Psoas muscle (tissue), 8 donors: ENCODE data around the gene MAL. TPM values are rescaled to one million over a fixed set of nuclear protein-coding genes. Genes with fewer than 3 reads are reported as not detected.
A peak's percentile ranks its signal among the peaks of the same experiment; 100 is the strongest.

Source experiments
- ATAC-seq, 4 donors: fragments of 200-7000 bp; cut with Tn5 transposase; one replicate each; pipeline ENCODE4 v1.9.1; 2020; ENCODE audit warnings: moderate library complexity in 3 of 4, mild to moderate bottlenecking in 2 of 4
- DNase-seq, 2 donors: peaks; one replicate each; pipeline ENCODE4 v3.0.0-alpha.2; 2020
- H3K27ac ChIP-seq: fragments of 200-600 bp; one replicate; pipeline ENCODE4 v1.8.0; 2022
- H3K27me3 ChIP-seq, 3 donors: fragments of 200-600 bp in 1 of 3; one replicate each; pipeline versions ENCODE4 v1.6.1 to v1.8.0; 2013 to 2022; ENCODE audit warnings: low read length in 2 of 3, mild to moderate bottlenecking in 2 of 3, moderate library complexity in 1 of 3; ENCODE audit not compliant: insufficient read depth in 3 of 3
- H3K36me3 ChIP-seq, 2 donors: fragments of 200-600 bp in 1 of 2; one replicate each; pipeline versions ENCODE4 v1.6.1 to v1.8.0; 2013 to 2022; ENCODE audit warnings: low read depth in 1 of 2, mild to moderate bottlenecking in 1 of 2, moderate library complexity in 1 of 2; ENCODE audit not compliant: insufficient read depth in 1 of 2
- H3K4me1 ChIP-seq: fragments of 200-600 bp; one replicate; pipeline ENCODE4 v1.8.0; 2022
- H3K4me3 ChIP-seq: fragments of 200-600 bp; one replicate; pipeline ENCODE4 v1.8.0; 2022; ENCODE audit warnings: mild to moderate bottlenecking
- H3K9me3 ChIP-seq: fragments of 200-600 bp; one replicate; pipeline ENCODE4 v1.8.0; 2022
- WGBS, 3 donors: extraction: QIAGEN DNeasy Blood & Tissue Kit; methylation state at CpG; one replicate each; pipeline versions ENCODE4 v1.1.6 to v1.1.7; 2013; 5-methylcytosine and 5-hydroxymethylcytosine counted together
- intact Hi-C, 2 donors: fragments of 100-400 bp; cut with DNase I; formaldehyde crosslinking; loops; one replicate each; pipeline versions ENCODE4 v1.11.0 to v1.14.2; 2022
- polyA plus RNA-seq, 3 donors: library from polyadenylated mRNA; stranded (reverse); fragments of 200-250 nt; gene quantifications; one replicate each; pipeline ENCODE4 v1.2.3, GENCODE V29; 2013
- total RNA-seq, 4 donors: library from RNA; stranded (reverse); fragmentation: NEBNext Ultra II Directional in 2 of 4; extraction: Animal tissue kit (Norgen Biotek cat#: 25700) in 2 of 4; gene quantifications; one replicate each; pipeline versions ENCODE4 v1.2.1 to v1.2.4, GENCODE V29; 2021 to 2023
- TF ChIP-seq, protein P1 (sequence below): fragments of 200-600 bp; IDR thresholded peaks from one replicate; pipeline ENCODE4 v1.8.0; 2022; ENCODE audit warnings: antibody characterized with exemption
- donor health status: healthy with polysubstance abuse.
- donor health status: DM: no; HTN: no; CAD: no; lungs with moderate emphysema.
- donor health status: Bipolar disorder and iron deficiency.
- donor health status: healthy.
- donor health status: DM: yes; HTN: yes; CAD: no.
- donor health status: DM: no; HTN: no; CAD: no.
- donor health status: DM: no; HTN: no; CAD: no.
- donor health status: DM: yes; HTN: yes; CAD: no.

The MAL gene
- total and polyA plus RNA-seq, 7 donors: 0.53 to 1.5 (median 0.93) TPM; not detected in 1

GRCh38 chr2:95049961-95050360, 24.5 kb downstream of the MAL start:
- H3K9me3 ChIP-seq: no peaks in the 10 kb centered on the region
- TF ChIP-seq, protein P1, sequence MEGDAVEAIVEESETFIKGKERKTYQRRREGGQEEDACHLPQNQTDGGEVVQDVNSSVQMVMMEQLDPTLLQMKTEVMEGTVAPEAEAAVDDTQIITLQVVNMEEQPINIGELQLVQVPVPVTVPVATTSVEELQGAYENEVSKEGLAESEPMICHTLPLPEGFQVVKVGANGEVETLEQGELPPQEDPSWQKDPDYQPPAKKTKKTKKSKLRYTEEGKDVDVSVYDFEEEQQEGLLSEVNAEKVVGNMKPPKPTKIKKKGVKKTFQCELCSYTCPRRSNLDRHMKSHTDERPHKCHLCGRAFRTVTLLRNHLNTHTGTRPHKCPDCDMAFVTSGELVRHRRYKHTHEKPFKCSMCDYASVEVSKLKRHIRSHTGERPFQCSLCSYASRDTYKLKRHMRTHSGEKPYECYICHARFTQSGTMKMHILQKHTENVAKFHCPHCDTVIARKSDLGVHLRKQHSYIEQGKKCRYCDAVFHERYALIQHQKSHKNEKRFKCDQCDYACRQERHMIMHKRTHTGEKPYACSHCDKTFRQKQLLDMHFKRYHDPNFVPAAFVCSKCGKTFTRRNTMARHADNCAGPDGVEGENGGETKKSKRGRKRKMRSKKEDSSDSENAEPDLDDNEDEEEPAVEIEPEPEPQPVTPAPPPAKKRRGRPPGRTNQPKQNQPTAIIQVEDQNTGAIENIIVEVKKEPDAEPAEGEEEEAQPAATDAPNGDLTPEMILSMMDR: no peak
- 89 to 94% (median 89%) methylated on average over 6 of the region's 6 CpGs for WGBS, 3 donors
- ATAC-seq: no peak
- no peaks in the 10 kb centered on the region for H3K36me3 ChIP-seq
- intact Hi-C loops: no loop called here
- H3K27ac ChIP-seq: no peak overlapping the region
- no peaks in the 10 kb centered on the region for H3K4me1 ChIP-seq
- H3K27me3 ChIP-seq: peaks cover 0 to 5% (median 3%) of the 10 kb centered on the region in 3 donors
- DNase-seq: peak in 1 of 2 donors; percentile 14
- H3K4me3 ChIP-seq: no peak overlapping the region

GRCh38 chr2:95050385-95051300, 25.1 kb downstream of the MAL start:
- Histone ChIP-seq H3K4me1 (no peaks in the 10 kb centered on the region), H3K27me3 (peaks cover 0 to 5% (median 5%) of the 10 kb centered on the region in 3 donors), H3K4me3 (no peak overlapping the region), H3K27ac (no peak overlapping the region), H3K36me3 (no peaks in the 10 kb centered on the region), H3K9me3 (no peaks in the 10 kb centered on the region)
- DNase-seq (peak in 1 of 2 donors; percentile 42), ATAC-seq (no peak)
- intact Hi-C loops: no loop called here
- TF ChIP-seq, protein P1: no peak
- 48 to 69% (median 55%) methylated on average over 7 of the region's 7 CpGs for WGBS, 3 donors

DNA sequence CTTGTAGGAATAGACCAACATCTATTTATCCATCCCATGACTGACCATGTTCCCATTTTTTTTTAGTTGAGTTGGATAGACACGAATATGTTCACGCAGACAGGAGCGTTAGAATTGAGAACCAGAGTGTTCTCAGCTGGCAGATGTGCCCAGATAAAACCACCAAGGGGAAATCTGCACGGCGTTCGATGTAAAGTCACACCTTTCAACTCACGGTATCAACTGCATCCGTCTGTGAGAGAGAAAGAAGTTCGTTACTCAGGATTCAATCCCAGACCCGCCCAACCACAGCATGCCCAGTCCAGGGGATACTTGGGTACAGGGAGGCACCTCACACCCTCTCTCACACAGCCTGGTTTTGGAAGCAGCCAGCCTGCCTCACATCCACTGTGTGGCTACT, 26.1 kb downstream of the MAL start:
- peaks cover 0 to 12% (median 5%) of the 10 kb centered on the region in 3 donors for H3K27me3 ChIP-seq
- no peak overlapping the region for H3K27ac ChIP-seq
- WGBS, 3 donors: 81 to 92% (median 92%) methylated on average over 10 of the region's 10 CpGs
- ATAC-seq (no peak), DNase-seq (peak in 1 of 2 donors; percentile 12)
- no peaks in the 10 kb centered on the region for H3K9me3 ChIP-seq
- no peaks in the 10 kb centered on the region for H3K36me3 ChIP-seq
- TF ChIP-seq, protein P1: no peak
- no peaks in the 10 kb centered on the region for H3K4me1 ChIP-seq
- no peak overlapping the region for H3K4me3 ChIP-seq
- intact Hi-C loops: no loop called here

- TF ChIP-seq, protein P1: no peak
- Histone ChIP-seq H3K4me1 (no peaks in the 10 kb centered on the region), H3K27me3 (peaks cover 0 to 12% (median 5%) of the 10 kb centered on the region in 3 donors), H3K9me3 (no peaks in the 10 kb centered on the region), H3K4me3 (no peak overlapping the region), H3K27ac (no peak overlapping the region), H3K36me3 (no peaks in the 10 kb centered on the region)
- peak in 1 of 2 donors; percentile 36 for DNase-seq
- intact Hi-C loops: no loop called here
- ATAC-seq: no peak
- 66 to 69% (median 66%) methylated on average over 6 of the region's 6 CpGs for WGBS, 3 donors
Observed at GRCh38 chr2:95052307-95052706, 26.8 kb downstream of the MAL start.
